GM19467 (cell line): ENCODE data around the gene TMEM38B.

Experiments
- ATAC-seq: cut with Tn5 transposase; IDR thresholded peaks from one replicate; pipeline ENCODE4 v1.9.1; 2021; ENCODE audit warnings: mild to moderate bottlenecking, moderate library complexity; ENCODE audit not compliant: unreplicated experiment

Gene TMEM38B, protein sequence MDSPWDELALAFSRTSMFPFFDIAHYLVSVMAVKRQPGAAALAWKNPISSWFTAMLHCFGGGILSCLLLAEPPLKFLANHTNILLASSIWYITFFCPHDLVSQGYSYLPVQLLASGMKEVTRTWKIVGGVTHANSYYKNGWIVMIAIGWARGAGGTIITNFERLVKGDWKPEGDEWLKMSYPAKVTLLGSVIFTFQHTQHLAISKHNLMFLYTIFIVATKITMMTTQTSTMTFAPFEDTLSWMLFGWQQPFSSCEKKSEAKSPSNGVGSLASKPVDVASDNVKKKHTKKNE

DNA sequence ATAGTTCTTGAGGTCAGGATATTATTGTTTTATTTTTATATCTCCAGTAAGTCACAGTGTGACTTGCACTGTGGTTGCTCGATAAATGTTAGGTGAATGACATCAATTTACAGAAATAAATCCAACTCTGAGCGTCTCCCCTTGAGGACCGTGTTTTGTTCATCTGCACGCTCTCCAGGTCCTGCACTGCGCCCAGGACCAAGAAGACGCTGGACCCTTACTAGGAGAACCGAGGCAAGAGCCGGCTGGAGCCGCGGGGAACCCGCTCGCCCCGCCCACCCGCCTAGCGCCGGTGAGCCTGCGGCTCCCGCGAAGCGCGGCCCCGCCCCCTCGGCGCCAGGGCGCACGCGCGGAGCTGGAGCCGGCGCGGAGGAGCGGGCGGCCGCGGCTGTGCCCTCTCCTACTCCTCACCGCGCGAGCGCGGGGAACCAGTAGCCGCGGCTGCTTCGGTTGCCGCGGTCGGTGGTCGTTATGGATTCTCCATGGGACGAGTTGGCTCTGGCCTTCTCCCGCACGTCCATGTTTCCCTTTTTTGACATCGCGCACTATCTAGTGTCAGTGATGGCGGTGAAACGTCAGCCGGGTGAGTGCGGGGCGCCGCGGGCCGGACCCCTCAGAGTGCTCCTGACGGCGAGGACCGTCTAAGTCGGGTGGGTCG is at the start of gene TMEM38B:
Gene TMEM38B, plus strand, starts transcription at position 352 of the 658 bp plus-strand sequence. Its CDS starts 120 bp downstream, at position 472.
- ATAC-seq, result peak; percentile 72

DNA sequence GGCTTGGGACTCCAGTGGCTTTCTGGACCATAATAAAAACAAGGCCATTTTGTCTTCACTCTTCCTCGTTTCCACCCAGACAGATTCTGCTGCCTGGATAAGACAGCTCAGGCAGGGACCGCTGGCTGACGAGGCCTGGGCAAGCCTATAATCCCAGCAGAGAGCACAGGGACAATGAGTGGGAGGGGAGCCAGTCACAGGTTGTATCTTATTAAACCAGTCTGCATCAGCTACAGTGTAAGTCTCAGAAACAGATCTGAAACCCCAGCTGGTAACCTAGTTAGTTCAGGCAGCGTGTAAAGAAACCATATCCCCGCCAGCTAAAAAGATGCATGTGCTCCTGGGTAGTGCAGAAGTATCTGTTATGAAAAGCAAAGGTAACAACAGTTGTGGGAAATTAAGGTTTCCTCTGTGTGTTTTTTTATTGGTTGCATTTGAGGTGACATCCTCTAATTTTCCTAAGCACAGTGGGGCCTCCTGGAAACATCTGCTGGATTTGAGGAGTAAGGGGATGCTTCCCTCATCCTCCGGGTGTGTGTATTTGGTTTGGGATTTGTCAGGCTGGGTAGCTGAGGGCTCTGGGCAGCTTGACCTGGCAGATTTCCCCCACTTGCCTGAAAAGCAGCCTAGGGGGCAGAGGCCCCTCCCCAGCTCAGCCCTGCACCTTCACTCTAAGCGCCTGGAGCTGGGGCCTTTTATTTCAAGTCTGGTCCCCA is 47.3 kb upstream of the TMEM38B start:
- no peak for ATAC-seq

DNA sequence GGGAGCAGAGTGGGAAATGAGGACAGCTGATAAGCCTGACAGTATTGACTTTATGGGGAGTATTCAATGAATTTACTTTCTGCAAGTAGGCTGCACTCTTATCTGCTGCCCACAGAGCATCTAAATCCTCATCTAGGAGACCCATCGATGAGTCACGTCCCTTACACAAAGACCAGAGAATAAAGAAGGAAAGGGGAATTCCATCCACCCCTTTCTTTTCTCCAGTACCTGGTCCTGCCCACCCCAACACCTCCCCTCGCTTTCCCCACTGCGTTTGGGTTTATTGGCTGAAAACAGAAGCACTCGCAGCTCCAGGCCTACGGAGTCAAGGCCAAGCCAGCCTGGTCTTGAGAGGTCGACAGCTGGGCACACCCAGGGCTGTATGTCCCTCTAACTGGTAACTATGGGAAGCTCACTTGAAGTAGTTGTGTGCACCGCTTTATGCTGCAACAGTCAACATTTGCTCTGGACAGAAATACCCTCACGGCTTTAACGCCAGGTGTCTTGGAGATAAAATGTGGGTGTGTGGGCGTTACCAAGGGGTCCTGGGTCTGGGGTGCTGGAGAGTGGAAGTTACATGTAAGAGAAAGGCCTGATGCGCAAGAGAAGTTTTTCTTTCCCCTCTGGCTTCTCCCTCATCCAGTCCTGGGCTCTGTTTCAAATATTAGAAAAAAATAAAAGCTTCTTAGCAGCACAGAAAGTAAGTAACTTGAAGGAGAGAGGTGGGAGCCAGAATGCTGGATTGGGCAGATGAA is 46.6 kb upstream of the TMEM38B start:
- ATAC-seq, result no peak

DNA sequence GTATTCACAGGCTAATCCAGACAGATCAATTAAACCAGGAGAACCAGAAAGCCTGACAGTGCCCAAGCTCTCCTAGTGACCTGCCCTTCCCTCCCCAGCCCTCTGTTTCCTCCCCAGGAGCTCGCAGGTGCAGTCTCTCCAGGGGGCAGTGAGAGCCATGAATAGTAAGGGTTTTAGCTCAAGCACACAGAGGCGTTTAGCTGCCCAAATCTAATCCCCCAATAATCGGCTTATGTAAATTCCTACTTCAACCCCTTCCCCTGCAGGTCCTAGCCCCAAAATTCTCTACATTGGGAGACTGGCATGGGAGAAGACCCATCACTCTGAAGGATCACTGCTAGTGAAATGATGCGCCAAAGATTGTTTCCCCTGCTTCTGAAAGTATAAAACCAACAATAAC is 42.5 kb upstream of the TMEM38B start:
- ATAC-seq, result no peak

DNA sequence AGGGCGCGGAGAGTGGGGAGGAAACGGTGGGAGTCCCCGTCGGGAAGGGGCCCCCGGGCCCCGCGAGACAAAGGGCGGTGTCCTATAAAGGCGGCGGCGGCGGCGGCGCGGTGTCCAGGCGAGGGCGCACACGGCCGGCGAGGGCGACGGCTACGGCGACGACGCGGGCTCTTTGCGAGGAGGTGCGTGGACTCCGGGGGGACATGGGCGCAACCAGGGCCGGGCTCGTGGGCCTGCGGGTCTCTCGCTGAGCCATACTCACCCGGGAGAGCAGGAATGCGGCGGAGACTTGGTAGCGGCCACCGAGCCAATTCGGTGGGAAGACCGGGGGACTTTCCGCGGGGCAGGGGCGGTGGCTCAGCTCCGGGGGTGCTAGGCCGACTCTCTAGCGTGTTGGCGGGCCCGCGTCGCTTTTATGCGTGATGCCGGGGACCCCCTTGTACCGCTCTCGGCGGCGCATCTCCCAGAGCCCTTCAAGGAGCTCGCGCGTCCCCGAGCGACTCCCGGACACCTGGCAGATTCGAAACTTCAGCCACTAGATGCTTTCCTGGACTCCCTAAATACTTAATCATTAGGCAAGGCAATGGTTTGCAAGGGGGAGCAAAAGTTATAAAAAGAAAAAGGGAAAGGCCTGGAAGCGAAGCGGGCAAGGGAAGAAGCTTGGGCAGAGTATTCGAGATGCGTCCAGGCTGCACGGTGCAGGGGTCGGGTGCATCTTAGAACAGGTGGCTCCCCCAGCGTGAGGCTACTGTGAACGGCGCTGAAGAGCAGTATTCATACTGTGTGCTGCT is 38.0 kb upstream of the TMEM38B start:
- ATAC-seq, result peak; percentile 51

DNA sequence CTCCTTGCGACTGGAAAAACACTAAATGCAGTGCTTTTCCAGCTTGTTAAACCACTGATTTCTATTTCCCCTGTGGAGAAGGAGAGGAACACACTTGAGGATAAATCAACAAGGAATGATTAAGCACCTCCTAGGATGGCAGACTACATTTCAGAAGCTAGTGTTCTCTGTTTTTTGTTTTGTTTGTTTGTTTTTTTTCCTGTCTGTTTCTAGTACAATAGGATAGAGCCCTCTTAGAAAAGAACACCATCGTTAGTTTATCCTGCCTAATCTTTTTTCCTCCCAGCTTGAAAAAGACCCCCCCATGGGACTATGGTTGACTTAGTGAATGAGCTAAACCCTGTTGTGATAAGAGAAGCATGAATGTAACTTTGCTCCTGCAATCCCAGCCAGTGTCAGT is 36.0 kb upstream of the TMEM38B start:
- no peak for ATAC-seq

DNA sequence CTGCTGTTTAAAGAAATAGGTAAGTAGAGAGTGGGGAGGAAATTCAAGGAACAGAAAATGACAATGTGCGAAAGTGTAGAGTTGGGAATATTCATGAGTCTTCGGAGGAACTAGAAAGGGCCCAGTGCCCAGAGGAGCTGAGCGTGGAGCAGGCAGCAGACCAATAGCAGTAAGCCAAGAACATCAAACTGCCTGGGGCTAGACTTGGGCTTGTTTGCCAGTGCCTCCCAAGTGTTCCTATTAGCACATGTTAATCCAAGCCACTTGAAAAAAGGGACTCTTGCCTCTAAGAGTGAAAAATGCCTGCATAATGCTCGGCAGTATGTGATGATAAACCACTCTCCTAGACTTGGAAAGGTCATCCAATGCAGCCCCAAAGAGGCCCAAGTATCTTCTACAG is 33.3 kb upstream of the TMEM38B start:
- ATAC-seq, result no peak

DNA sequence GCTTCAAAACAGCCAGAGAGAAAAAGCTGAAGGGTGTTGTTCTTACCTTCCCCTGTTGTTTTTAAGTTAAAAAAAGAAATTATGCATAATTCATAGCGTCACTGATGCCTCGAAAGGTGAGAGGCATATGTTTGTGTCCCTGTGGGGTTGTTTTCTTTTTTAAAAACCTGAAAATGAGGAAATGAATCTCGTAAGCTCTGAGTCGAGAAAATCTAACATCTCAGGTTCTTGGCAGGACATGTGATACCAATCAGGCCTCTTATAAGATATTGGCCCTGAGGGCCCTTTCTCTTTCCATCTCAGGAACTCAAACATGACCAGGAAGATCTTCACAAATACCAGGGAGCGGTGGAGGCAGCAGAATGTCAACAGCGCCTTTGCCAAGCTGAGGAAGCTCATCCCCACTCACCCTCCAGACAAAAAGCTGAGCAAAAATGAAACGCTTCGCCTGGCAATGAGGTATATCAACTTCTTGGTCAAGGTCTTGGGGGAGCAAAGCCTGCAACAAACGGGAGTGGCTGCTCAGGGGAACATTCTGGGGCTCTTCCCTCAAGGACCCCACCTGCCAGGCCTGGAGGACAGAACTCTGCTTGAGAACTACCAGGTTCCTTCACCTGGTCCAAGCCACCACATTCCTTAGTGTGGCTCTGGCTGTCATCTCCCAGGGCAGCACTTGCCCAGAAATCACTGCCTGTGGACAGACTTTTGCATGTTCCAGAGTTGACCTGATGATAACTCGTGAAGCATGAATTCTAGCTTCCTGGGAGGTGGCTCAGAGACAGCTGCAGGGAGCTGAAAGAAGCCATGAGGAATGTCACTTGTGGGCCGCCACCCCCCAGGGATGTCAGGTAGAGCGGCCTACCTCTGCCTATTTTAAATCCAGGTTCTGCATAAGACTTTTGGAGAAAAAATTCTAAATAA is 31.9 kb upstream of the TMEM38B start, which contains the start of gene TAL2:
Gene TAL2, plus strand, starts transcription at position 274 of the 921 bp plus-strand sequence. Its CDS starts 40 bp downstream, at position 314.
- peak; percentile 89 for ATAC-seq

DNA sequence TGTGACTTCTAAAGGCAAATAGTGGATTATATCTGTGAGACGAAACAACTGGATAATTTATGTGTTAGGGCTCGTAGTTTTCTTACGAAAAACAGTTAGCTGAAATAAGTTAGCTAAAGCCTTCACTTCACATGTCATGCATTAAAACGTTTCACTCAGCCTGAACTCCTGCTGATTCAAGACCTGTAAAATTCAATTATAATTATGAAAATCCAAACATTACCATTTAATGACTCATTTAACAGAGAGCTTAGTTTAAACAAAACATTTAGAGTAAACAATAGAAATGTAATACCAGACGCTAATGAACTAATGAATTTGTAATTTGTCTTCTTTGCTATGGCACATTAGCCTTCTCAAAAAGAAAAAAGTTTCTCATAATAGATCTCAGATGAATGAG is 30.4 kb upstream of the TMEM38B start:
- no peak for ATAC-seq

DNA sequence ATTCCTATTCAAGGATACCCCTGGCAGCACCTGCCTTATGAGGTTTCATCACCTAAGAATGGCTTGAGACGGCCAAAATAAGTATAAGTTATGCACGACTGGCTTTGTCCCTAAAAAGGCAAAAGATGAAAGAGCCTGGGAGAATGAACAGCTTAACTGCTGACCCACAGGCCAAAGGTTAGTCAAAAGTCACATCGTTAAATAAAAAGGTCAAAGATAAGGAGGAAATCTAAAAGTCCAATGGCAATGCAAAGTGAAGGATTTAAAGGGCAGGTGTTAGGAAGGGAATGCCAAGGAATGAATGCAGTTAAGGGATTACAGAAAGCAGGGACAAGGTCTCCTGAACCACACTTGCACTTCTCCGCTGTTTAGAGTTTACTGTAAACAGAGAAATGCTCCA is 26.5 kb upstream of the TMEM38B start:
- ATAC-seq, result no peak

DNA sequence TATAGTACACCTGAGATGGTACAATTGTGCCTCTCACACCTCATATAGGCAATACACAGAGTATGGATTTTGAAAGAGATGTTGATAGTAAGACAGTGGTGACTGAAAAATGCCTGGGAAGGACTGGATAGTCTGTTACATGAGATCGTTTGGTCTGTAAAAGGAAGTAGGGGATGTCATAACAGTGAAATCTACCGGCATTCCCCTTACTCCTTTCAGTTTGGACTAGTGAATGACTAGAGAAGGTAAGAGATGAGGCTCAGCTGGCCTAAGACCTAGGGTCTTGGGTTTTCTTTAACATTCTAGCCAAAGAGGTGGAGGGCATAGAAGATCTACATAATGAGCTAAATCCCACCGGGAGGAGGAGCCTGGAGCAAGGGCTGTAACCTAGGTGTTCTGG is 24.0 kb upstream of the TMEM38B start:
- no peak for ATAC-seq

DNA sequence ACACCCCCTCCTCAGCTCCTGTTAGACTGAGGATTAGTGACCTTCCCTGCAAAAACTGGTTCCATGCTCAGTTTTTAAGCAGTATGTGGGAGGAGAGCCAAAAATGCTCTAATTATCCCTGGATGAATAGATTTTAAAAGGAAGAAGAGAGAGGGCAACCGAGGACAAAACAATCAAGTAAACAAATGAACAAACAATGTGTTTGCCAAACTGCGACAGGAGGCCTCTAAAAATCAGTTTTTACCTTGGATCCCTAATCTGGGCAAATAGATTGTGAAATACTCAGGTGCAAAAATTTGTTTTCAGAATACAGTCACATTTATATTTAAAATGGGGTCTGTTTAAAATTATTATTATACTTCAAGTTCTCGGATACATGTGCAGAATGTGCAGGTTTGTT is 23.6 kb upstream of the TMEM38B start:
- ATAC-seq, result no peak

DNA sequence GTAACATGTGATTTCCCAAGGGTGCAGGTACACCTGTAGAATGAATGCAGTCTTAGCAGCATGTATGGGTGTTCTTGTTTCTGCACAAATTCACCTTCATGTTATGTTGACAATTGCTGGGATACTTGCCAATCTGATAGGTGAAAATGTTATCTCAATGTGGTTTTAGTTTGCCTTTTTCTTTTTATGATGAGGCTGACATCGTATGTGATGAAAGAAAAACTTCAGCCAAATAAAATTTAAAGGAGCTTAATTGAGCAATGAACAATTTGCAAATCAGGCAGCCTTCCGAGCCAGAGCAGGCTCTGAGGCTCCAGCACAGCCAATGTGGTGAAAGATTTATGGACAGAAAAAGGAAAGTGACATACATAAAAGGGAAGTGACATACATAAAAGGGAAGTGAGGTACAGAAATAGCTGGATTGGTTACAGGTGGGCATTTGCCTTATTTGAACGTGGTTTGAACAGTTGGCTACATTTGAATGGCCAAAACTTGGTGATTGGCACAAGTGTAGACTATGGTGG is 21.6 kb upstream of the TMEM38B start:
- no peak for ATAC-seq

DNA sequence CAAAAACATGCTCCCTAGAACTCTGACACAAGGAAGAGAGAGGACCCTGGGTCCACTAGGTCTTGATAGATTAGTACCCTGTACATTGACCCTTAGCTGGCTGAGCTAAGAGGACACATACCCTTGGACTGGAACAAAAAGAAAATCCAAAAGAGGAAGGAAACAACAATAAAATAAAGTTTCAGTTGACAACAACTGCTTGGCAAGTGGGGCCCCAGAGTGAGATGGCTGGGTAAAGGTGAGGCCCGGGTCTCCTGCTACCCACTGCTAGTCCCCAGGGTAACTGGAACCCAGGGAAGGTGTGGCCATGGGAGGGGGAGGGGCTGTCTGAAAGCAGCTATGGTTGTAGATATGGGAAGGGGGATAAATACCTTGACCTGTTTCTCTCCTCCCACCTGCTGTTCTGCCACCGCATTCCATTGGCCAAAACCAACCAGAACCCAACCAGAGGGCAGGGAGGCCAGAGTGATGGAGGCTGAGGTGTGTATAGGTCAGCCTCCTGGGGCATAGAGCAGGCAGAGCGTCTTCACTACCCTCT is 20.4 kb upstream of the TMEM38B start:
- ATAC-seq, result no peak

DNA sequence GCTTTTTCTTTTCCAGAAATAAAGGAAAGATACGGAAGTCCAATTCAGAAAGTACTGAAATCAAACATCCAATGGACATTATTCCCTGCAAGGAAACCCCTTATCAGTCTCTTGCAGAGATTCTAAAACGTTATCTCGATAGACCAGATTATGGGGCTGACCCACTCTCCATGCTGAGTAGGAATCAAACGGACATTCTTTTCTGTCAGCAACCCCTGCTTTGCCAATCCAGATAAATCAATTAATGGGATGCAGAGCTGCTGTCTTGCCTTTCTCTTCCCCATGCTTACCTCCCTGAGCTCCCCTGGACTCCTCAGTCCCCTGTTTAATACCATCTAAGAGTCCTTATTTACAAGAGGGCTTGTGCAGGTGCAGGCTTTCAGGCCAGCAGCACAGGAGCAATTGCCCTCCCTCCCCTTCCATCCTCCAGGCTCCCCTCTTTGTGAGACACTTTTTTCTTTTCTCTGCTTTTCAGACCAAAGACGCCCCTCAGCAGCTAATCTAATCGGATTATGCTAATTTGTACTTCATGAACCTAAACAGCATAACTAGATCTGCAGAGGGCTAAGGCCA is 17.9 kb upstream of the TMEM38B start:
- no peak for ATAC-seq

DNA sequence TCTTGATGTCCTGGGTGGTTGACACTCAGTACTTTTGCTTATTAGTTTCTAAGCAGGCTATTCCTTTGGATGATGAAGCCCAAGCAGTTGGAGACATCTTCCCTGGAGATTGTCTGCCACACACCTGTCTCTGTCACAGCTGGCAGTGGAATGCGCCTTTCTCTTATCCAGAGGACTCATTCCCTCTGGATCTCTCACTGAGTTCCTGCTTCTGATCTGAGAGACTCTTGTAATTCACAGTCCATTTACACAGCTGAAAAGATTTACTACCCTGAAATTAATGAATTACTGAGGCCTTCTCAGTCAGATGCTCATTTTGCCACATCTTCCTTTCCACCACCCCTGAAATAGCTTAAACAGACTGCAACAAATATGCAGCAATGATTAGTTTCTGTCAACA is 16.2 kb upstream of the TMEM38B start:
- no peak for ATAC-seq

DNA sequence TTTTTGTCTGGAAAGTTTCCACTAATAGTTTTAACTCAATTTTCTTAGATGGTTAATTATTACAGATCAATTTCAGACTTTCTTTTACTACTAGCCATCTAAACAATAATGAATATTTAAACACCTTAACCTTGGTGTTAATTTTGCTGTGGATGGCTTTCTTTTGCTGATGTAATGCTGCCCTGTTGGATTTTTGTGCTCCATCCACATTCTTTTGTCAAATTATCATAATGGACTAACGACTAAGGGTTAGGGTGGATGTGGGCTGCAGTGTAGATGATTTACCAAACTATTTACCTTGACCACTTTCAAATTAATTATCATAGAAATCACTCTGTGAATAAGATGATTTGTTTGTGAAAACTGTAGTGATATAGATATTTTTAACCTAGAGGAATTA is 15.6 kb upstream of the TMEM38B start:
- ATAC-seq, result no peak

DNA sequence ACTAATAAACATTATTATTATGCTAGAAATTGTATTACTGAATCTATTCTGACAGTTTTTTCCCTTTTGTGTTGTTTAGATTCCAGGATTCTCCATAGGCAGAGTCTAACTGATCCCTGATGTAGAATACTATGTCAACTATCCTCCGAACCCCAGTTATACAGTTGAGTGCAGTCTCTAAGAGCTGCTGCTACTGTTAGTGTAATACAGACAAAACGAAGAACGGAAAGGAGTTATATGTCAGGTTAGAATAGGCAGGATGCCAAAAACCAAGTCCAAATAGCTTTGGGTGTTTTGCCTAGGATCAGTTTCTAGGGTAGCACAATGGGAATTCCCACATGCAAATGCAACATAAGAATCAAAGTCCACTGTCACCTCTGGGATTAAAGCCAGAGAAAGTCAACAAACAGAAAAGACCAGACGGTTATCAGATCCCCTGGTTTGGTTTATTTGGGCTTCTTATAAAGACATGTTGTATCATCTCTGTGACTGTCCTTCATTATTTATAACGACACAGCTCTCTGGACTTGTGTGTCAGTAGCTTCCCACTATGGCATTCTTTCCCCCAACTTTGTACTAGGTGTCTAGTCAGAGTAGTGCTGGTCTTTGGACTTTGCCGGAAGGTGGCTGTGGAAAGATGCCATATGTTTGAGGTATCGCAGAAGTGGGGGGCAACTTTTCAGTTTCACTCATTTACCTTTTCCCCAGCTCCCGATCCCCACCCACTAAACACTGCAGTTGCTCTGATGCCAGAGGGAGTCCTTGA is 14.9 kb upstream of the TMEM38B start:
- no peak for ATAC-seq
